Hypothalamus (tissue), 51 donors: Measurements from ENCODE around the gene LYZL2.
A peak's percentile ranks its signal among the peaks of the same experiment; 100 is the strongest.
"Not testable (repeated sequence)": the region's sequence is repeated elsewhere in the genome, so short reads cannot be mapped to it uniquely, and the experiment has no call there.

Experiments used
- DNase-seq, 51 donors: peaks; one replicate each; lab custom pipeline; 2025; lab: John Stamatoyannopoulos, UW

Gene LYZL2

GRCh38 chr10:30629653-30630052, at the start of gene LYZL2:
Gene LYZL2, minus strand, starts transcription at chr10:30629753. Its CDS starts 2,838 bp downstream, at chr10:30626915.
- no peak for DNase-seq

GRCh38 chr10:30677616-30678015, 48.1 kb upstream of the LYZL2 start:
- DNase-seq, result not testable (repeated sequence)

GRCh38 chr10:30677146-30677545, 47.6 kb upstream of the LYZL2 start:
- not testable (repeated sequence) for DNase-seq

- DNase-seq, result no peak
These were observed 46.5 kb upstream of the LYZL2 start for GRCh38 chr10:30675791-30676718.

GRCh38 chr10:30674796-30675195, 45.2 kb upstream of the LYZL2 start:
- DNase-seq, result no peak

GRCh38 chr10:30673262-30673661, 43.7 kb upstream of the LYZL2 start:
- not testable (repeated sequence) for DNase-seq

- DNase-seq, result not testable (repeated sequence)
These were observed 42.8 kb upstream of the LYZL2 start for GRCh38 chr10:30672338-30672737.

- DNase-seq, result peak in 19 of 51 donors; percentile 0 to 56 (median 15)
These were observed 41.6 kb upstream of the LYZL2 start for GRCh38 chr10:30671026-30671616.

GRCh38 chr10:30667982-30668381, 38.4 kb upstream of the LYZL2 start:
- not testable (repeated sequence) for DNase-seq

GRCh38 chr10:30663403-30663802, 33.9 kb upstream of the LYZL2 start:
- not testable (repeated sequence) for DNase-seq

- no peak for DNase-seq
These were observed 33.3 kb upstream of the LYZL2 start for GRCh38 chr10:30662814-30663213.

GRCh38 chr10:30660314-30660713, 30.8 kb upstream of the LYZL2 start:
- not testable (repeated sequence) for DNase-seq

- DNase-seq, result no peak
These were observed 26.7 kb upstream of the LYZL2 start for GRCh38 chr10:30656233-30656632.

GRCh38 chr10:30655001-30655400, 25.4 kb upstream of the LYZL2 start:
- DNase-seq, result not testable (repeated sequence)

GRCh38 chr10:30651470-30652397, 22.2 kb upstream of the LYZL2 start:
- not testable (repeated sequence) for DNase-seq

GRCh38 chr10:30647089-30647488, 17.5 kb upstream of the LYZL2 start:
- DNase-seq, result no peak

- DNase-seq, result peak in 11 of 51 donors; percentile 2 to 27 (median 7)
These were observed 15.8 kb upstream of the LYZL2 start for GRCh38 chr10:30645340-30645827.

- DNase-seq, result not testable (repeated sequence)
These were observed 14.9 kb upstream of the LYZL2 start for GRCh38 chr10:30644408-30644861.

GRCh38 chr10:30643557-30644199, 14.1 kb upstream of the LYZL2 start:
- not testable (repeated sequence) for DNase-seq

- DNase-seq, result not testable (repeated sequence)
These were observed 13.3 kb upstream of the LYZL2 start for GRCh38 chr10:30642856-30643255.
